Loucy (cell line): Measurements from ENCODE around the gene ELMO2.

Source experiments
- H2AFZ ChIP-seq: fragments of 200-600 bp; sonication (generic); 2 replicates; pipeline ENCODE4 v1.6.0; 2016; ENCODE audit warnings: antibody characterized with exemption, mild to moderate bottlenecking, low read length, moderate library complexity
- H3F3A ChIP-seq: fragments of 200-600 bp; 2 replicates; pipeline ENCODE4 v1.6.0; 2016; ENCODE audit warnings: antibody characterized with exemption, low read depth, mild to moderate bottlenecking
- H3K27me3 ChIP-seq: fragments of 200-600 bp; sonication (generic); 2 replicates; pipeline ENCODE4 v1.6.1; 2014; ENCODE audit warnings: low read length, mild to moderate bottlenecking; ENCODE audit not compliant: insufficient read depth, poor library complexity, severe bottlenecking
- H3K36me3 ChIP-seq: fragments of 200-600 bp; sonication (generic); 2 replicates; pipeline ENCODE4 v1.6.1; 2016; ENCODE audit warnings: low read length; ENCODE audit not compliant: insufficient read depth
- H3K4me1 ChIP-seq: fragments of 200-600 bp; sonication (generic); 2 replicates; pipeline ENCODE4 v1.5.1; 2014; ENCODE audit warnings: low read length, mild to moderate bottlenecking; ENCODE audit not compliant: insufficient read depth, poor library complexity, severe bottlenecking
- H3K4me2 ChIP-seq: fragments of 200-600 bp; sonication (generic); 2 replicates; pipeline ENCODE4 v1.6.0; 2014; ENCODE audit warnings: antibody characterized with exemption, low read length, low read depth, mild to moderate bottlenecking; ENCODE audit not compliant: poor library complexity, severe bottlenecking
- H3K4me3 ChIP-seq: fragments of 200-600 bp; sonication (generic); 2 replicates; pipeline ENCODE4 v1.5.1; 2014; ENCODE audit warnings: low read length, mild to moderate bottlenecking, mixed read lengths; ENCODE audit not compliant: poor library complexity, severe bottlenecking
- H3K79me2 ChIP-seq: fragments of 200-600 bp; sonication (generic); 2 replicates; pipeline ENCODE4 v1.6.1; 2014; ENCODE audit warnings: low read length; ENCODE audit not compliant: insufficient read depth
- H3K9ac ChIP-seq: fragments of 200-600 bp; sonication (generic); 2 replicates; pipeline ENCODE4 v1.6.0; 2014; ENCODE audit warnings: mild to moderate bottlenecking, low read depth, low read length, moderate library complexity; ENCODE audit not compliant: poor library complexity, severe bottlenecking
- H3K9me2 ChIP-seq: fragments of 200-600 bp; sonication (generic); replicated peaks from 2 replicates; pipeline ENCODE4 v1.6.1; 2016; ENCODE audit warnings: low read depth, low read length, mixed read lengths
- H3K9me3 ChIP-seq: fragments of 200-600 bp; sonication (generic); 2 replicates; pipeline ENCODE4 v1.6.1; 2014; ENCODE audit warnings: mild to moderate bottlenecking, antibody characterized with exemption, low read length, low read depth; ENCODE audit not compliant: insufficient read depth
- H4K20me1 ChIP-seq: fragments of 200-600 bp; sonication (generic); 2 replicates; pipeline ENCODE4 v1.6.0; 2014; ENCODE audit warnings: antibody characterized with exemption, low read length, mild to moderate bottlenecking; ENCODE audit not compliant: insufficient read depth, poor library complexity, severe bottlenecking
- EZH2phosphoT487 ChIP-seq: fragments of 200-600 bp; IDR thresholded peaks from 2 replicates; pipeline ENCODE4 v1.6.1; 2018; ENCODE audit warnings: antibody characterized with exemption, mild to moderate bottlenecking, moderate library complexity, borderline replicate concordance
- TF ChIP-seq, protein P1 (sequence below): fragments of 200-600 bp; sonication (generic); conservative IDR thresholded peaks from 2 replicates; pipeline ENCODE4 v1.5.1; 2014; ENCODE audit warnings: mild to moderate bottlenecking, antibody characterized with exemption, low read length

The ELMO2 gene

DNA sequence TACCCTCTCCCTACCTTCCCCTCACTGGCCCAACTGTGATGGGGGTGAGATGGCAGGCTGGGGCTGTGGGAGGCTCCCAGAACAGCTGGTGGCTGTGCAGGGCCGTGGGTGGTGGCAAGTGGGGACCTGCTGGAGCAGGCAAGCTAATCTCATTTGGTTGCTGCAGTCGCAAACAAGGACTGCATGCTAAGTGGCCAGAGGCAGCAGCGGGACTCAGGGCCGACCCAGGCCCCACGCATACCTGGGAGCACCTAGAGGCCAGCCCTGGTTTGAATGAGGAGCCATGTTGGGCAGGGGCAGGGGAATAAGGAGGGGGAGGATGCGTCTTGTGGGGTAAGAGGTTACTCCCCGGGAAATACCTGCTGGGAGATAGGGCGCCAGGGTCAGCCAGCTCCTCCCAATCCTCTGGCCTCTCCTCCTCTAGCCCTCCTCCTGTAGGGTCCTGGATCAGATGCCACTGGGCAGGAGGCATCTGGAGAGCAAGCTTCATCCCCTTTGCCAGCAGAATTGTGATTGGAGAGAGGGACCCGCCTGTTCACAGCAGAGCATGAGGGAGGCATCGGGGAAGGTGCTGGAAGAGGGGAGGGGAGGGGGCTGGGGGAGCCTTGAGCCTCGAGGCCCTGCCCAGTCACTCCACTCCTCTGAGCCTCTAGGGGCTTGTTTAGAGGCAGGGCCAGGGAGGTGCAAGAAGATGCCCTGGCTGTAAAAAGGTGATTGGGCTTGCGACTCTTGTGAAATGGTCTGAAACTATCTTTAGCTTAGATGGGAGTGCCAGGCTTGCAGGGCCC lies 73.8 kb downstream of the ELMO2 start:
- no peaks in the 10 kb centered on the region for H3K79me2 ChIP-seq
- no peak overlapping the region for H3K9ac ChIP-seq
- H3K9me2 ChIP-seq: no peaks in the 10 kb centered on the region
- no peaks in the 10 kb centered on the region for H3F3A ChIP-seq
- no peaks in the 10 kb centered on the region for H4K20me1 ChIP-seq
- H3K27me3 ChIP-seq: no peaks in the 10 kb centered on the region
- H3K9me3 ChIP-seq: no peaks in the 10 kb centered on the region
- no peaks in the 10 kb centered on the region for H3K36me3 ChIP-seq
- H3K4me2 ChIP-seq: no peak overlapping the region
- no peak overlapping the region for H2AFZ ChIP-seq
- no peak overlapping the region for H3K4me3 ChIP-seq
- H3K4me1 ChIP-seq: no peaks in the 10 kb centered on the region
- no peak for TF ChIP-seq EZH2phosphoT487
- TF ChIP-seq, protein P1, sequence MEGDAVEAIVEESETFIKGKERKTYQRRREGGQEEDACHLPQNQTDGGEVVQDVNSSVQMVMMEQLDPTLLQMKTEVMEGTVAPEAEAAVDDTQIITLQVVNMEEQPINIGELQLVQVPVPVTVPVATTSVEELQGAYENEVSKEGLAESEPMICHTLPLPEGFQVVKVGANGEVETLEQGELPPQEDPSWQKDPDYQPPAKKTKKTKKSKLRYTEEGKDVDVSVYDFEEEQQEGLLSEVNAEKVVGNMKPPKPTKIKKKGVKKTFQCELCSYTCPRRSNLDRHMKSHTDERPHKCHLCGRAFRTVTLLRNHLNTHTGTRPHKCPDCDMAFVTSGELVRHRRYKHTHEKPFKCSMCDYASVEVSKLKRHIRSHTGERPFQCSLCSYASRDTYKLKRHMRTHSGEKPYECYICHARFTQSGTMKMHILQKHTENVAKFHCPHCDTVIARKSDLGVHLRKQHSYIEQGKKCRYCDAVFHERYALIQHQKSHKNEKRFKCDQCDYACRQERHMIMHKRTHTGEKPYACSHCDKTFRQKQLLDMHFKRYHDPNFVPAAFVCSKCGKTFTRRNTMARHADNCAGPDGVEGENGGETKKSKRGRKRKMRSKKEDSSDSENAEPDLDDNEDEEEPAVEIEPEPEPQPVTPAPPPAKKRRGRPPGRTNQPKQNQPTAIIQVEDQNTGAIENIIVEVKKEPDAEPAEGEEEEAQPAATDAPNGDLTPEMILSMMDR: no peak

DNA sequence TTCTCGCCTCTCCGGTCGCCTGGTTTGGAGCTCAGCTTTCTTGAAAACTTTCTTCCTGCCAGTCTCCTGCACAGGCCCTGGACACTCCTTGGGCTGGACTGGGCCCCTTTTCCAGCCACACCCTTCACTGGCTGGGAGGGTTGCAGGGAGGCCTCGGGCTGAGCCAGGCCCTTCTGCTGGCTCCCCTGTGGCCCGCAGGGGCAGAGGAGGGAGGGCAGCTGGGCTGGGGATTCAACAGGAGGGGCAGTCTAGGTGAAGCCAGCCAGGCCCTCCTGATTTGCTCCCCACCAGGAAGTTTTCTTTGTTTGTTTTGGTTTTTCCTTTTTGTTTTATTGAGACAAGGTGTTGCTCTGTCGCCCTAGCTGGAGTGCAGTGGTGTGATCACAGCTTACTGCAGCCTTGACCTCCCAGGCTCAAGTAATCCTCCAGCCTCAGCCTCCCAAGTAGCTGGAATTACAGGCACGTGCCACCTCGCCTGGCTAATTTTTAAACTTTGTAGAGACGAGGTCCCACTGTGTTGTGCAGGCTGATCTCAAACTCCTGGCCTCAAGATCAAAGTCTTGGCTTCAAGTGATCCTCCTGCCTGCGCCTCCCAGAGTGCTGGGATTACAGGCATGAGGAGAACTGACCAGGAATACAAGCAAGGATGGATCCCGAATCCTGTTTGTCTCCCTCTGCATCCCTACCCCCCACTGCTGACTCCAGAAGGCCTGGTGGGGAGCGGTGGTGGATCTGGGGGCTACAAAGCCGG lies 74.6 kb downstream of the ELMO2 start:
- TF ChIP-seq, protein P1: no peak
- no peak for TF ChIP-seq EZH2phosphoT487
- no peaks in the 10 kb centered on the region for H3F3A ChIP-seq
- no peaks in the 10 kb centered on the region for H4K20me1 ChIP-seq
- H3K9me2 ChIP-seq: no peaks in the 10 kb centered on the region
- no peak overlapping the region for H3K9ac ChIP-seq
- H3K4me2 ChIP-seq: no peak overlapping the region
- no peaks in the 10 kb centered on the region for H3K9me3 ChIP-seq
- H3K36me3 ChIP-seq: no peaks in the 10 kb centered on the region
- no peaks in the 10 kb centered on the region for H3K4me1 ChIP-seq
- no peak overlapping the region for H3K4me3 ChIP-seq
- no peak overlapping the region for H2AFZ ChIP-seq
- no peaks in the 10 kb centered on the region for H3K79me2 ChIP-seq
- H3K27me3 ChIP-seq: no peaks in the 10 kb centered on the region

DNA sequence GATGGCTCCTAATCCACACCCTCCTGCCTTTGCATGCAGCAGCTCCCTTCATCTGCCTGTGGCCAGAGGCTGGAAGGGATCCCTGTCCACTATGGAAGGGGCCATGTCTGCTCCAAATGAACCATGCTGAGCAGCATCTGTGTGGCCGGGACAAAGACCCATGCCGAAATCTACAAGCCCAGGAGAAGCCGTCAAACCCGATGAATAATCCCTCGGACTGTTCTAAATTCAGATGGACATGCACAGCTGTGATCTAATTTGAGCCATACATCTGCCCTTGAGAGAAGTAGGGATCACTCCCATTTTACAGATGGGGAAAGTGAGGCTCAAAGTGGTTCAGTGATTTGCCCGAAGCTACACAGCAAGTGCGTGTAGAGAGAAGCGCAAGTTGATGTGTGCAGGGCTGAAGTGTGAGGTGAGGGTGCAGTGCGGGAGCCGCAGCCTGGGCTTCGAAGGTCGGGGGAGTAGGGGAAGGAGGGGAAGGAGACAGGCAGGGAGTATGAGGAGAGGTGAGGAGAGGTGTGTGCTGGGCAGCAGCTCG lies 75.5 kb downstream of the ELMO2 start:
- no peaks in the 10 kb centered on the region for H3K4me1 ChIP-seq

More for the DNA sequence above, 75.5 kb downstream of the ELMO2 start:
- Histone ChIP-seq H3K9ac (no peak overlapping the region), H3K4me2 (no peak overlapping the region), H3K79me2 (no peaks in the 10 kb centered on the region), H3K36me3 (no peaks in the 10 kb centered on the region), H2AFZ (no peak overlapping the region), H3K4me3 (no peak overlapping the region), H3K9me3 (no peaks in the 10 kb centered on the region), H3F3A (no peaks in the 10 kb centered on the region), H3K9me2 (no peaks in the 10 kb centered on the region), H3K27me3 (no peaks in the 10 kb centered on the region), H4K20me1 (no peaks in the 10 kb centered on the region)
- TF ChIP-seq EZH2phosphoT487: no peak
- TF ChIP-seq, protein P1: no peak
